ENCODE measurements around the gene ITGBL1.

GRCh38 chr13:101522607-101523006, 70.1 kb downstream of the ITGBL1 start:
- TF ChIP-seq ZNF518A (tag by site-specific recombination; conservative IDR thresholded peaks at IDR 0.05; ENCODE audit: low read depth) (no peak), ZNF274 (IDR thresholded peaks at IDR 0.05; ENCODE audit: low read length) (no peak), ZNF274 (tag by site-specific recombination; IDR thresholded peaks at IDR 0.05; ENCODE audit: borderline replicate concordance) (no peak), ZNF138 (tag by site-specific recombination; IDR thresholded peaks at IDR 0.05; ENCODE audit: borderline replicate concordance) (no peak), ZBTB10 (tag by site-specific recombination; IDR thresholded peaks at IDR 0.05) (no peak), ZIC2 (tag by site-specific recombination; IDR thresholded peaks at IDR 0.05) (no peak), ZNF23 (tag by site-specific recombination; IDR thresholded peaks at IDR 0.05; ENCODE audit: borderline replicate concordance) (no peak), TCF7L2 (IDR thresholded peaks at IDR 0.05; ENCODE audit: borderline replicate concordance, low read depth, low read length) (no peak), TRIM28 (IDR thresholded peaks at IDR 0.05; ENCODE audit: borderline replicate concordance, low read length) (no peak), ZNF544 (tag by site-specific recombination; IDR thresholded peaks at IDR 0.05) (no peak), ZFP37 (tag by site-specific recombination; IDR thresholded peaks at IDR 0.05) (no peak), MZF1 (tag by site-specific recombination; IDR thresholded peaks at IDR 0.05; ENCODE audit: borderline replicate concordance) (no peak), ZNF645 (tag by site-specific recombination; IDR thresholded peaks at IDR 0.05) (no peak)
- TF ChIP-seq, protein P1, sequence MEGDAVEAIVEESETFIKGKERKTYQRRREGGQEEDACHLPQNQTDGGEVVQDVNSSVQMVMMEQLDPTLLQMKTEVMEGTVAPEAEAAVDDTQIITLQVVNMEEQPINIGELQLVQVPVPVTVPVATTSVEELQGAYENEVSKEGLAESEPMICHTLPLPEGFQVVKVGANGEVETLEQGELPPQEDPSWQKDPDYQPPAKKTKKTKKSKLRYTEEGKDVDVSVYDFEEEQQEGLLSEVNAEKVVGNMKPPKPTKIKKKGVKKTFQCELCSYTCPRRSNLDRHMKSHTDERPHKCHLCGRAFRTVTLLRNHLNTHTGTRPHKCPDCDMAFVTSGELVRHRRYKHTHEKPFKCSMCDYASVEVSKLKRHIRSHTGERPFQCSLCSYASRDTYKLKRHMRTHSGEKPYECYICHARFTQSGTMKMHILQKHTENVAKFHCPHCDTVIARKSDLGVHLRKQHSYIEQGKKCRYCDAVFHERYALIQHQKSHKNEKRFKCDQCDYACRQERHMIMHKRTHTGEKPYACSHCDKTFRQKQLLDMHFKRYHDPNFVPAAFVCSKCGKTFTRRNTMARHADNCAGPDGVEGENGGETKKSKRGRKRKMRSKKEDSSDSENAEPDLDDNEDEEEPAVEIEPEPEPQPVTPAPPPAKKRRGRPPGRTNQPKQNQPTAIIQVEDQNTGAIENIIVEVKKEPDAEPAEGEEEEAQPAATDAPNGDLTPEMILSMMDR (tag by site-specific recombination; IDR thresholded peaks at IDR 0.05): no peak

Measured in HEK293 (cell line).